Hematopoietic multipotent progenitor cell treated with erythropoietin and hydrocortisone succinate and interleukin-3 and kit ligand, for 8 days (in vitro differentiated cells): ENCODE data around the gene ROBO1.
A peak's percentile ranks its signal among the peaks of the same experiment; 100 is the strongest.
"Not testable (repeated sequence)": the region's sequence is repeated elsewhere in the genome, so short reads cannot be mapped to it uniquely, and the experiment has no call there.

Experiments used
- DNase-seq: peaks from one replicate; pipeline ENCODE4 v3.0.0-alpha.2; 2015

Gene ROBO1

DNA sequence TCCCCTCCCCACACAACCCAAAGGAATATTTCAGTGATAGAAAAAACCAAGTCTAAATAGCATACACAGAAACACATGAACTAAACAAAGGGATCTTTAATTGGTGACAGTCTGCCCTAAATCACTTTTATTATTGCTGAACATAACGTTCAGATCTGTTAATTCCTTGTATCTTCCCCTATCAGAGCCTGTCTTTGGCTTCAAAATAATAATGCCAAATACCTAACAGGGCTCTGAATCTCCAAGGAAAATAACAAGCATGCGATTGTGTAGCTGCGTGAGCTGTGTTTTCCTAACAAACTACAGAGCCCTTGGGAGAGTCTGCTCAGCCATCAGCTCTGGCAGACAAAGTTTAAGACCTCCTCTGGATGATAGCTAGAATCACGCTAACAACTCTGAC lies 1010.1 kb downstream of the ROBO1 start:
- DNase-seq, result no peak

DNA sequence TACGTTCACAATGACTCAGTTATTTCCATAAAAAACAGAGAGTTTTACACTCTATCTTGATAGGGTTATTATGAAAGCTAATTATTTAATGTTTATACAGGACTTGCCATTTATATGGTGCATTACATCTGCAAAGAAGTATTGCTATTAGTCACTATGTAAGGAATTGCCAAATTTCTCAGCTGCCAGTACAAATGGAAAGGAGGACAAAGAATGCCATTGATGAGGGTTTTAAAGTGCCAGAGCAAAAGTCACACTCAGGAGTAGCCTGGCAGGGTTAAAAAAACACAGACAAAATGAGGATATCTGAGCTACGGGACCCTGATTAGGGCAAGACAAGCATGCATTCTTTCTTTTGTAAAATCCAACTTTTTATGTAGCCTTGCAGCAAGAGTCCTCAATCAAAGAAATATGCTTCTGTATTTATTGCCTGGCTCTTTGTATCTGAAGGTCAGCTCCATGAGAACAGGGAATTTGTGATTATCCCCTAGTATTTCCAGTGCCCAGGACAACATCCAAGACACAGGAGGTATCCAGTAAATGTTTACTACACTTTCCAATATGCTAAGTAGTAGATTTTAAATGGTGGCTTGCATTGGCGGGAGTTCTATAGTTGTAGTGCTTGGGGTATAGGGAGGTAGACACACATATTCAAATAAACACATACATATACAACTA lies 1013.6 kb downstream of the ROBO1 start:
- no peak for DNase-seq

DNA sequence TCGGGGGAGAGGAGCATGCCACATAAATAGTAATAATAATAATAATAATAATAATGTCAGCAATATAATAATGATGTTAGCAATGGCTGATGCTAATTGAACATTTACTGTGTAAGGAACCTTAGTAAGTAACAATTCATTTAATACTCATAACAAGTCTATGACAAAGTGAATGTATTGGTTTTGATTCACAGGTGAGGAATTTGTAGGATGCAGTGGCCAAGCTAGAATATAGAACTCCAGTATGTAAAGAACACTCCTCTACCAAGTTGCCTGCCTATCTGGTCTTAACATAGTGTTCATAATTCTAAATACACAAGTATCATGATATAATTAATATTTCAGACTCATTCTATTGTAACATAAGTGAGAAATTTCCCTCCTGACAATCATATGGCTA lies 1016.5 kb downstream of the ROBO1 start:
- DNase-seq, result no peak

DNA sequence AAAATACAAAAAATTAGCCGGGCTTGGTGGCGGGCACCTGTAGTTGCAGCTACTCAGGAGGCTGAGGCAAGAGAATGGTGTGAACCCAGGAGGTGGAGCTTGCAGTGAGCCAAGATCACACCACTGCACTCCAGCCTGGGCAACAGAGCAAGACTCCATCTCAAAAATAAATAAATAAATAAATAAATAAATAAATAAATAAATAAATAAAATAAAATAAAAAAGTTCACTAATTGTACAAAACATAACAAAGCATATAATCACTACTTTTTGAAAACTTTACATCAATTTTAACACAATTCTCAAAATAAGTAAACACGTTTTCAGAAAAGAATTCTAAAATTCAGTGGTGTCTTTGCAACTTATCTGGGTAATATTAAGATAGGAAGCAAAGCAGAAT lies 1017.5 kb downstream of the ROBO1 start:
- not testable (repeated sequence) for DNase-seq

DNA sequence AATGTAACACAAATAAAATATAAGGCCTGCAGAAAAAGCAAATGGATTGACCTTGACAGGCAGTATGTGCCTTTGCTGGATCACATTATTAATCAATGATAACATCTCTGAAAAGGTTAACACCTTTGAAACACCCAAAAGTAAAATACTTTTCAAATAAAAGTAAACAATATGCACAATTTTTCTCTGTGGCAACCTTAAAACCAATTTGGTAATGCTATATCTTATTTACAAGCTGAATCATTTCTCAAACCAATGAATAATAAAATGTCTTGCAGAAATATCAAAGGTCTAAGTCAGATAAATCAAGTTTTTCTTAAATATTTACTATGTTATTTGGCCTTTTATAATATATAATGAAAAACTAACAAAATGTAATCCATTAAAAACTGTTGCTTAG lies 1018.7 kb downstream of the ROBO1 start:
- no peak for DNase-seq

DNA sequence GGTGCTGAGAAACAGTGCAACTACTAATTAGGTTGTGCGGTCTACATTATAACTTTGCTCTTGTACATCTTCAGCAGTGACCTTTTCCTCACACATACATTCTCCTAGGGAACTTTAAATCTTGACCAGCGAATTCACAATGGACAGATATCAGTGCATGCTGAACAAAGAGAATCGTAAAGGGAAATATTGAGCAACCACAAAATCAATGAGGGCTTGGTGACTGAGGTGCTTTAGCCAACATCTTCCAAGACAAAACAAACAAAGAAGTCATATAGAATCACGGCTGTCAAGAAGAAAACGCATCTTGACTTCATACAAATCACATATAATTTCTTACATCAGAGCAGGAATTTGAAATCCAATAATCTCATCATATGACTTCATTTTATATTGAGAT lies 1022.0 kb downstream of the ROBO1 start:
- DNase-seq, result no peak

DNA sequence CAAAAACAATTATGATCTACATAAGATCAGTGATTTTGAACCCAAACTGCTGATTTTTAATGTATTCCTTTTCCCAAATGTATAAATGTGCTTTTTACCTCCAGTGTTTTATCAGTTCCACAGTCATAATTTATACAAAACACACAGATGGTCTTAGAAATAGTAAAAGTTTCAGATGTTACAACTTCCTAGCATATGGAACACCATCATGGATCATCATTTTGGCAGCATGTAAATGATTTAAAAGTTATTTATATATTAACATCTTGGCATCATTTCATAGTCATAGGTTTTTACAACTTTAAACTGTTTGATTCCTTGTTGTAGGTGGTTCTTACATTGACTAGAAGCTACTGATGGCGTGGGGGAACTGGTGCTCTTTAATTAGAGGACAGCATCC lies 1025.3 kb downstream of the ROBO1 start:
- no peak for DNase-seq

DNA sequence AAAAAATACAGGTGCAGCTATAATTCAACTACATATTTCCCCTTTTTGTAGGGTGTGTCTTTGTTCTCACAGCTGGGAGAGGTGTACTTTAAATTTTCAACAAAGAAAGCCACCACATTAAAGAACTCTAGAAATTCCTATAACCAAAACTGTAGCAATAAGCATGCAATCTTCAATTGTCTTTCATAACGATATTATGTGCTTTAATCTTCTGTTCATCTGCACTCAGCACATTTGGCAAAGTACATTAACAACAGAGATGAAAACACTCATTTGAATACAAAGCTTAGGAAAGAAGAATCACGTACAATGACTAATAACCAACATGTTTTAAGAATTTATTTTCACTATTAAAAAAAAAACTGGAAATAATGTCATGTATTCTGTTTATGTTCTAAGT lies 1025.8 kb downstream of the ROBO1 start:
- no peak for DNase-seq

DNA sequence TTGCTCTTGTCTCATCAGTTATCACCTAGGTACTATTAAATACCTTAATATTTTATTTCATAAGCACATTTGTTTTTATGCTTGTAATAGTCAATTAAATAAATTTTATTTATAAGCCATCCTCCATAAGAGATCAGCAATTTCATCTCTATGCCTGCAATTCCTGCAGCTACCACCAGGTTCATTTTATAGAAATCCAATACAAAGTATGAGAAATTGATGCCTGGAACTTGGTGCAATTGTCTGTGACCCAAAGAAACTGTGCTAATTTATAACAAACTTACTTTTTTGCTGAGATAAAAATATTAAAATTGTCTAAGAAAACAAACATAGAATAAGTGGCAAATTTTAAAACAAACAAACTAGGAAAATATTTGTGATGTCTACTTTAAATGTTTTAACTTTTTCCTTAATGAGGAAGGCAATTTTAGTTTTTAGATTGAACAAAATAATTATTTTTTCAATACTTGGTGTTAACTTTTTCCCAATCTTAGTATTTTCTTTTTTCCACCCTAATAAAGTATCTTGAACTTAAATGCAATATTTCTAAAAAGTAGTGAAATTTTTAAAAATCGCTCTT lies 1026.6 kb downstream of the ROBO1 start:
- DNase-seq, result peak; percentile 26

DNA sequence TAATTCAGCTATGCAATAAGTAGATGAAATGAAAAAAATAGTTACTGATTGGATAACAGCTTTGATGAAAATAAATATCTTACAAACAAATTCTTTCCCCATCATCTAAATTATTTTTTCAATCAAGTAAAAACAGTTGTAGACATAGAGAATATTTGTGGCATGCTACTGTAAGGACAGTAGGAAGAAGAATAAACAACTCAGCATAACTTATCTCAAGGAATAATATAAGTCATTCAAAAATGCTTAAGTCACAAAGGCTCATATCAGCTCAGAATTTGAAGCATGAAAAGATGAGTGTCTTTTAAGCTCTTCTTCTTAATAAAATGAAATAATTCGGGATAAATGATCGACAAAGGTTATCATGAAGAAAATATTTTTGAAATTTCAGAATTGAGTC lies 1029.0 kb downstream of the ROBO1 start:
- DNase-seq, result no peak

DNA sequence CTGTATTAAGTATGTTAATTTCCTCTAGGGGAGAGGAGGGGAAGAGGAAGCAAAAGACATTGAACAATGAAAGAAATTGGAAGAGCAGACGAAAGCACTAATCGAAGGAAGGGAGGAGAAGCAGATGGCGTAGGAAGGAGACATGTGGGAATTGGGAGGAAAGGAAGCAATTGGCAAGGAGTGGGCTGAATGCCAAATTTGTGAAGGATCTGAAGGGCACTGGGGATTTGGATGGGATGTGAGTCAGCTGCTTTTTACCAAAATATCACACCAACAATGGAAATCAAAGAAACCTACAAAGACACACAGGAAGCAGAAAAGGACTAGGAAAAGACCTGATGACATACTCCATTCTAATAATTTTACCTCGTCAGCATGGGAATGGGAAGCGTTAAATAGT lies 1029.8 kb downstream of the ROBO1 start:
- no peak for DNase-seq

DNA sequence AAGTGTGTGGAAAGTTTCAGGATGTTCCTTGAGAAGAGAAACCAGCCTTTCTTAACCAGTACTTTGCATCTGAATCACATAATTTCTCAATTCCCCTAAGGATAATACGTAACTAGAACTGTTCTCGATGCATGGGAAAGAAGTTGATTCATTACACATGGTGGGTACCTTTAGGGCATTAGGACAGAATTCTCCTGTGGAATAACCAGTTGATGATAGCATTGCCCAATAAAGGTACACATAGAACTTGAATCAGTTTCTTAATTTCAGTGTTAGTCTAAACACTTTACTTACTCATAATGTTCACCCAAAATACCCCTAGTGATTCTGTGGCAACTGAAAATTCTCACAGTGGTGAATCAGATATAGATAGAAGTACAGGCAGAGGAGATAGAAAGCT lies 1030.9 kb downstream of the ROBO1 start:
- DNase-seq, result no peak

DNA sequence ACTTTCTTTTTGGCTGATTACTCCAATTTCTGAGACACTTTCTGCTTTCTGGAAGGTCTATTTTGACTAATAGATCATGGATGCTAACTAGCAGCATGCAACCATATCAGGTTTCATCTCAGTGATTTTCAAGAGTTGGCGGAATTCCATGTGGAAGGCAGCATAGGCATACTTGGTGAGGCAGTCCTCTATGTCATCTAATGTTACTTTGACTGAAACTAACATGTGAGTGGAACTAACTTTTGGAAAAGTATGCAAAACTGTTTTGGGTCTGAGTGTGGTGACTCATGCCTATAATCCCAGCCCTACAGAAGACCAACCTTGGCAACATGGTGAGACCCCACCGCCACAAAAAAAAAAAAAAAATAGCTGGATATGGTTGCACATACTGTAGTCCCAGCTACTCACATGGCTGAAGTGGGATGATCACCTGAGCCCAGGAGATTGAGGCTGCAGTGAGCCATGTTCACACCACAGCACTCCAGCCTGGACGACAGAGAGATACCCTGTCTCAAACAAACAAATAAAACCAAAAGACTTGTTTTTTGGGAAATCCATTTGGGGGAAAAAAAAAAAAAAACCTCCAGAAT lies 1033.7 kb downstream of the ROBO1 start:
- DNase-seq, result no peak

DNA sequence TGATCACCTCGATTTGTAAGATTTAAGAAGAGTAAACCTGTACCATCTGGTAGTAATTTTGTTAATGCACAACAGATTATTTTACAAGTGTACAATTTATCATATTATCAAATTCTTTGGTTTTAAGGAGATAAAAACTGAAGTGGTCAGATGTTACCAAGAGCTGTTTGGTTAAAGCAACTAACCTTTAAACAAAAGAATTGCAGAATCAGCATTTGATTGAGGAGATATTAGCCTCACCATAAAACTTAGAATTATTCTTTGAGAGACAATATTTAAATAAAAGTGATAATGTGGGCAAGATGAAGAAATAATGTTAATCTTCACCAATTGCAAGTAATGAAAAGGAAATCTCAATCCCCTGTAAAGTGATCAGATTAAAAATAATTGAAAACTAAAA lies 1034.9 kb downstream of the ROBO1 start:
- DNase-seq, result no peak

DNA sequence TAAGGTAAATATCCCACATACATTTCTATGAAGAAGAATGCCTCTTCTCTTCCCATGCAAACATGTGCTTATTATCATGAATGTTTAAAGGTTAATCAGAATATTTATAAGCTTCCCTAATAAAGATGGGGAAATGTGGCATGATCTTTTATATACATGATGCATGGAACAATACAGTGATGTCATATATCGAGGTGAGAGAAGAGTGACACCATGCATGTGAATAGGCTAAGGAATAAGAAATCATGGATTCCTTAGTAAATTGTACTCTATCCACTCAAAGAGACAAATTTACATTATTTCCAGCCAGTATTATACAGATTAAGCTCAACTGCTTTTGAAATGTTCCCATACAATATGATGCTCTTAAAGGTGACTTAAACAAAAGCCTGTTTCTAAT lies 1035.3 kb downstream of the ROBO1 start:
- no peak for DNase-seq

DNA sequence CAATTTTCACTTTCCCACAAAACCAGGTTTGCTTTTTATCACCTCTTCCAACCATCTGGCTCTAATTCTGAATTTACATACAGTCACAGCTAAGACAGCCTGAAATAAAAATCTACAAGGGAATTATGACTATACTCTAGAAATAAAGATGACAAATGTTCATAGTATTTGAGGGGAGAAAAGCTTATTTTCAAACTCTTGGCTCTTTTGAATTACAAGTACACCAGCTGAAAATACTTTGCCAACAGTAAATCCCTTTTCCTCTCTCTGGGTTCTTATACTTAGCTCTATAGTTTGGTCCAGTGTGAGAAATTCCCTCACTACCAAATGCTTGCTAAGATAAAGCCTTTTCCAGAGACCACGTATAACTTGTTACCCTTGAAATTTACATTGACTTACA lies 1037.9 kb downstream of the ROBO1 start:
- no peak for DNase-seq

DNA sequence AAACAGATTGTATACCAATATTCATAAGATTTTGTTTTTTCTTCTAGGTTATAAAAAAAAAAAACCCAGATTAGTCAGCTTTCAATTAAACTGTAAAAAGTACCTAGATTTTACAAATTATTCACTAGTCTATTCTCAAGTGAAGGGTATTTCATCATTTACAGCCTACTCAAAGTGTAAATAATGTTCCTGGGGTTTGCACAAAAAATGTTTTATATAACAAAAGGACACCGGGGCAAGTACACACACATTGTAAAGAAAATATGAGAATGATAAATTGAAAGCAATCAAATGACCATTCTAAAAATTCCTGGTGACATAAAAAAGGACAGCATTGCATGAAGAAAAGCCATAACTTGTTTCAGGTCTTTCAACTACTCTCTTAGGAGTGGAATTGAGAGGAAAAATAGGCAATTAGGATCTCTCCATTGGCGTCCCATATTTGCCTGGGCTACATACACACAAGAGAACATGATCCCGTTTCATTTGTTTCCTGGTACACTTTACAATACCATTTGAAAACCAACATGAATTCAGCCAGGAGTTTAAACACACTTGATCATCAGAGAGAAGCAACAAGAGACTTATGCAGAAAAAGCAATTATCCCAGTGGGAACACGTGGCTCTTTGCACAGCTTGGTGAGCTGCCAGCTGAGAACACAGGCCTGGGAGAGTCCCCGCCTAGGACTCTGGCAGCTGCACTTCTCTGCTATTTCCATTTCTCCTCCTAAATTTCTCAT lies 1039.2 kb downstream of the ROBO1 start:
- no peak for DNase-seq

DNA sequence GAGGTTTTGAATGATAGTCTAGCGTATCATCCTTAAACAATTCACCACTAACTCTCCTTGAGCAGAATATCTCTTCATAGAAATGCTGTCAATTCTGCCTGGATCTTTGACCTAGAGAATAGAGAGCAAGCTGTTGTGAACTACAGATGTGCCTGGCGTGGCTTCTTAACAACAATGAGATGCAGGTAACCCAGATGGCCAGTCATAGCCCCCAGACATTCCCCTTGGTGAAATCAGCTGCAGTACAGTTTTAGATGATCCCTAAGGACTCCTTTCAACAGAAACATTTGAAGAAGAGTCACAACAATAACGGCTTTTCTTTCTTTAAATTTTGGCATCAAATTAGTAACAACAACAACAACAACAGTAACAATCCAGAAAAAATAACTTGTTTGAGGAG lies 1041.3 kb downstream of the ROBO1 start:
- DNase-seq, result no peak

DNA sequence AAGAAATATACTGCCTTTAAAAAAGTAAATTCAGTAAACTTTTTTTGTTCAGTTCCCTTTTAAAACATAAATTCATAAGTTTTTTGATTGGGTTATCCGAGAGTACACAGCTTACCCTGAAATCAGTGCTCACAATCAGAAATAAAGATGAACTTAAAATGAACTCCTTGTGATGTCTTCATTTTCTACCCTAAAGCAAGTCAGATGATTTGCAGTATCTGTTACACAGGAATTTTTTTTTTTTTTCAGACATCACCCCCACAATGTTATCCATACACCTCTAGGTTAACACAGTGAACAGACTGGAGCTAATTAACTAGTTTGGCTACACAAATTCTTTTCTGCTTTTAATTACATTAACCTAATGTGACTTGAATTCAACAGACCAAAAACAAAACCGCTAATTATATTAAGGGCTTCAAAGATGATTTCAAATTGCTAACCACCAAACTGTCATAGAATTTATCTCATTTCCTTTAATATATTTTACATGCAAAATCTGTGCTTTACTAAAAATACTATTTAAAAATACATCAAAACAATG lies 1042.0 kb downstream of the ROBO1 start:
- no peak for DNase-seq

DNA sequence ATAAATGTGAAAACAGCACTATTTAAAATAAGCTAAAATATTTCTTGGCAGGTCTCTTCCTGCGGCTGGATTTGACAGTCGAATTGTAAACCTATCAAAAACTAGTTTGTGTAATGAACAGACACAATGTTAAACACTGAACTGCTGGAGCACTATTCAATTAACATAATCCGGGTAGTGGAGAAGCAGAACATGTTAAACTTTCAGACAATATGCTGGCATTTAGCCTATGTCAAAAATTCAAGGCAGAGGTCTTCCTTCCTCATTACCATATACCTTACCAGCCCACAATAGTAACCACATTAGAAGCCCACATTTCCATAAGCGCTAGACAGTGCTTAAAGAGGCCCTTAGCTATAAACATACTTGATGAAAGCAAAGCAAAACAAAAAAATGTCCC lies 1042.9 kb downstream of the ROBO1 start:
- no peak for DNase-seq

DNA sequence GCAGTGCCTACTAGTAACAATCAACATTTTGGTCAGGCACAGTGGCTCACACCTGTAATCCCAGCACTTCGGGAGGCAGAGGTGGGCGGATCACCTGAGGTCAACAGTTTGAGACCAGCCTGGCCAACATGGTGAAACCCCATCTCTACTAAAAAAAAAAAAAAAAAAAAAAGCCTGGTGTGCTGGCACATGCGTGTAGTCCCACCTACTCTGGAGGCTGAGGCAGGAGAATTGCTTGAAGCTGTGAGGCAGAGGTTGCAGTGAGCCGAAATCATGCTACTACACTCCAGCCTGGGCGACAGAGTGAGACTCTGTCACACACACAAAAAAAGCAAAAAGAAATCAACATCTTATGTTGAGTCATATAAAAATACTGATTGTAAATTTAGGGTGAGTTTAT lies 1043.4 kb downstream of the ROBO1 start:
- DNase-seq, result not testable (repeated sequence)

DNA sequence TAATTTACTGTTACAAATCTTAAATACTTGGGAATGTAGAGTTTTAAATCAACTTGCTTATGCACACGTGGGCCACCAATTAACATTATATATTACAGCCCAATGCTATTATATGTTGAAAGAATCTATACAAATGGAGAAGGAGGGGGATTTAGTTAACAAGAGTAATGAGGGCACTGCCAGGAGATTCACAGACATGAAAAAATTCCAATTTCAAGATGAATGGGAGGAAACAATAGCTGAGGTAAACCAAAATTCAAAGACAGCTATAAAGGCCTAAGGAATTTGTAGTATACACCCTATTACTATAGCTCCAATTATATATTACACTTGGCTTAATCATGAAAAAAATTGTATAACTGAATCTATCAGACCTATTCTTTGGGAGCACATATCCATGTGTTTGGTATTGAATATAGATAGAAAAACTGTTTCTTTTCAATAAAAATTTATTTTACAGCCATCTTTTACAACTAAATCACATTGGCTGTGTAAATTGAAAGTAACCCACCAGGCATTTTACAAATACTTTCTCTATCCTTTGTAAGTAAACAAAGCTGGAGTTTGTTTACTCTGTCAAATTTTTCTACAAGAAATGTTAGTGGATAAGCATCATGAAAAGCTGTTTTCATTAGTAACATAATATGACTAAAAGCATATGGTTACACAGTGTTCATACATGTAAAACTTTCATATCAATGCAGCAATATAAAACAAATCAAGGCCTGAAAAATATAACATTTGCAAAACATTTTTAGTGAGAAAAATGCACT lies 1045.8 kb downstream of the ROBO1 start:
- DNase-seq, result no peak

DNA sequence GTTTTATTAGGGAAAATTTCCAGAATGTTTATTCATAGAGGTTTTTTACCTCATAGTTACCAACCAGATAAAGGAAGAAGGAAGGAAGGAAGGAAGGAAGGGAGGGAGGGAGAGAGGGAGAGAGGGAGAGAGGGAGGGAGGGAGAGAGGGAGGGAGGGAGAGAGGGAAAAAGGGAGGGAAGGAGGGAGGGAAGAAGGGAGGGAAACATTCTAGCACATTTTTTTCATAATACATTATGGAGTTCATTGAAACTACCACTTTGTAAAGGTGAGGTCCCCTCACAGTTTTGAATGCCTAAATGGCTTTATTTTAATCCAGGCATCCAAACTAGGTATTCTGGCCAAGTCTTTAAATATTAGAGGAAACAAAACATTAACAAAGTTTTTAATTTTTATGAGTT lies 1049.1 kb downstream of the ROBO1 start:
- no peak for DNase-seq
